DMS79 treated with DMSO at 0.1 percent for 48 hours (cell line): Measurements from ENCODE around the gene TYW1.
"Not testable (repeated sequence)": the region's sequence is repeated elsewhere in the genome, so short reads cannot be mapped to it uniquely, and the experiment has no call there.

Experiments used
- DNase-seq: peaks from one replicate; lab custom pipeline; 2025; lab: John Stamatoyannopoulos, UW

The TYW1 gene

GRCh38 chr7:67251986-67252558 lies 255.4 kb downstream of the TYW1 start:
- no peak for DNase-seq

- not testable (repeated sequence) for DNase-seq
These were observed 258.4 kb downstream of the TYW1 start for GRCh38 chr7:67255076-67255475.

DNA sequence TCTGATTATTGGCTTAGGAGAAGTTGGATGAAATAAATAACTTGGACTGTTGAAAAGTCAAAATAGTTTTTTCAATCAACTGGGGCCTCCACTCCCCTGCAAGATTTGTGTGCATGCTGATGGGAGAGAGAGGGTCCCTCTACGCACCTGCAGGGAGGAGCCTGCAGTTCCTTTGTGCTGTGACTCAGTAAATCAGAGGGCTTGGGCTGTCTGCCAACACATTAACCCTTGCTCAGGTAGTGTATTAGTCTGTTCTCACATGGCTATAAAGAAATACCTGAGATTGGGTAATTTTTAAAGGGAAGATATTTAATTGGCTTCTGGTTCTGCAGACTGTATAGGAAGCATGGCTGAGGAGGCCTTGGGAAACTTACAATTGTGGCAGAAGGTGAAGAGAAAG lies 261.1 kb downstream of the TYW1 start:
- DNase-seq: peak; percentile 53

DNA sequence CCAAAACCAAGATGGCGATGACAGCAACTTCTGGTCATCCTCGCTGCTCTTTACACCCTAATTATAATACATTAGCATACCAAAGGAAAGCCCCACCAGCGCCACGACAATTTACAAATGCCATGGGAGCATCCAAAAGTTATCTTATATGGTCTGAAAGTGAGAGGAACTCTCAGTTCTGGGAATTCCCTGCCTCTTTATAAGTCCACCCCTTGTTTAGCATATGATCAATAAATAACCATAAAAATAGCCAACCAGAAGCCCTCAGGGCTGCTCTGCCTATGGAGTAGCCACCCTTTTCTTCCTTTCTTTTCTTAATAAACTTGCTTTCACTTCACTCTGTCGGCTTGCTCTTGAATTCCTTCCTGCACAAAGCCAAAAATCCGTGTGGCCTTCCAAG lies 262.7 kb downstream of the TYW1 start:
- not testable (repeated sequence) for DNase-seq

DNA sequence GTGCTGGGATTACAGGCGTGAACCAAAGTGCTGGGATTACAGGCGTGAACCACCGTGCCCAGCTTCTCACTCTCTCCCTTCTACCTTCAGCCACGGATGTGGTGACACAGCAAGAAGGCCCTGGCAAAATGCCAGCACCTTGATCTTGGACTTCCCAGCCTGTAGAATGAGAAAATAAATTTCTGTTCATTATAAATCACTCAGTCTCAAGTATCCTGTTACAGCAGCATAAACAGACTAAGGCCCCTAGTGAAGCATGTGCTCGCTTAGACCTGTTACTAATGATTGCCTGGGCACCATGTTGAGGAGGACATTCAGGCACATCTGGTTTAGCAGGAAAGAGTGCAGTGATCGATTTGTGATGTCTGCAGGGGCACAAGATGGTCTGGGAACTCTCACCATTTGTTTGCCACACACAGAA lies 263.5 kb downstream of the TYW1 start:
- not testable (repeated sequence) for DNase-seq

DNA sequence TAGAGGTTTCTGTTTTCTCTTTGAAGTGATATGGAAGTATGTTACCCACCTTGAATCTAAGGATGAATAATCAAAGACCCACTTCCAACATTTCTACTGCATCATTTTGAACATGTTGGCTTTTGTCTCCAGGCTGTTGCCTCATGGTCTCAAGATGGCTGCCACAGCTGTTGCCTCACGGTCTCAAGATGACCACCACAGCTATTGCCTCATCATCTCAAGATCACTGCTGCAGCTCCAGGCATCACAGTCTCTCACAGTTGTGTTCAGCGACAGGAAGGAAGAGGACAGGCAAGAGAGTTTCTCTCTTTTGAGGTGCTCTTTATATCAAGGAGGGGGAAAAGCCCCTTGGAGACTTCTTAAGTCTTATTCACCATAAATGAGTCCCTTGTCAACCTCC lies 267.4 kb downstream of the TYW1 start:
- DNase-seq: not testable (repeated sequence)

DNA sequence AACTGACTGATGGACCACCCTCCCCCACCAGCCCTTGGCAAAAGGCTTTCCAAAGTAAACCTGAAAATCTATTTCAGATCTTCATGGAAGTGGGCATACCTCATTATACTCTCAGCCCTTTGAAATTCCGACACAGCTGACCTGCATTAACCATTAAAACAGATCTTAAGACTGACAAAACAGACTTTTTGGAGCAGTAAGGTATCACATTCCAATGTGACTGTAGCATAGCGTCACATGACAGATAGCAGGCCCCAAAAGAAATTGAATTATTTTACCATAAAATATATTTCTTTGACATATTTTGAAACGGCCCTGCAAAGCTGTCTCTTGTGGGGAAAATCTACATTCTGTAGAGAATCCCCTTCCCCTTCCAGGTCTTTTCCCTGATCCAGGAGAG lies 269.4 kb downstream of the TYW1 start:
- DNase-seq: not testable (repeated sequence)

GRCh38 chr7:67267914-67268313 lies 271.3 kb downstream of the TYW1 start:
- no peak for DNase-seq

DNA sequence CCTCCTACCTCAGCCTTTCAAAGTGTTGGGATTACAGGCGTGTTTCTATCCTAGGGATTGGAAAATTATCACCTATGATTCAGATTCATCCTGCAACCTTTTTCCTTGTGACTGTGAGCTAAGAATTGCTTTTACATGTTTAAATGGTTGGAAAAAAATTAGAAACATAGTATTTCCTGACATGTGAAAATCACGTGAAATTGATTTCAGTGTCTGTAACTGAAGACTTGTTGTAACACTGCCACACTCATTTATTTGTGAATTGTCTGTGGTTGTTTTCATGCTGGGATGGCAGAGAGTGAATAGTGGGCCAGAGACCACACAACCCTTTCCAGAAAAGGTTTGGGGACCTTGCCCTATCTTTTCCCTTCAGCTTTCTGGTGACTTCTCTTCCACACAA lies 273.3 kb downstream of the TYW1 start:
- not testable (repeated sequence) for DNase-seq
